ENCODE data around the gene PIBF1. TPM values are rescaled to one million over a fixed set of nuclear protein-coding genes. Genes with fewer than 3 reads are reported as not detected.

The PIBF1 gene
- total and polyA plus RNA-seq, 11 donors, result 7.6 to 24.1 (median 12.8) TPM

GRCh38 chr13:73058432-73058735 is 276.5 kb downstream of the PIBF1 start:
- Histone ChIP-seq H3K4me1 (peaks cover 0 to 22% (median 5%) of the 10 kb centered on the region in 12 donors), H3K27me3 (peaks cover 0 to 27% (median 12%) of the 10 kb centered on the region in 9 donors), H3K36me3 (no peaks in the 10 kb centered on the region), H3K4me3 (peak overlapping the region; percentile 32 to 89 (median 74)), H3K27ac (peak overlapping the region in 3 of 12 donors; percentile 68 to 76 (median 71)), H3K9me3 (no peaks in the 10 kb centered on the region)
- 1 to 2% (median 1%) methylated on average over 8 of the region's 8 CpGs for WGBS, 4 donors
- intact Hi-C loops (cut with DNase I), result loop anchor here in 4 of 10 donors (2.0 to 10.0 kb wide), 3 partner anchors 646 to 650 kb away; no protein-coding TSS in a partner anchor
- ATAC-seq, result no peak
- DNase-seq, result no peak
- TF ChIP-seq, protein P1, sequence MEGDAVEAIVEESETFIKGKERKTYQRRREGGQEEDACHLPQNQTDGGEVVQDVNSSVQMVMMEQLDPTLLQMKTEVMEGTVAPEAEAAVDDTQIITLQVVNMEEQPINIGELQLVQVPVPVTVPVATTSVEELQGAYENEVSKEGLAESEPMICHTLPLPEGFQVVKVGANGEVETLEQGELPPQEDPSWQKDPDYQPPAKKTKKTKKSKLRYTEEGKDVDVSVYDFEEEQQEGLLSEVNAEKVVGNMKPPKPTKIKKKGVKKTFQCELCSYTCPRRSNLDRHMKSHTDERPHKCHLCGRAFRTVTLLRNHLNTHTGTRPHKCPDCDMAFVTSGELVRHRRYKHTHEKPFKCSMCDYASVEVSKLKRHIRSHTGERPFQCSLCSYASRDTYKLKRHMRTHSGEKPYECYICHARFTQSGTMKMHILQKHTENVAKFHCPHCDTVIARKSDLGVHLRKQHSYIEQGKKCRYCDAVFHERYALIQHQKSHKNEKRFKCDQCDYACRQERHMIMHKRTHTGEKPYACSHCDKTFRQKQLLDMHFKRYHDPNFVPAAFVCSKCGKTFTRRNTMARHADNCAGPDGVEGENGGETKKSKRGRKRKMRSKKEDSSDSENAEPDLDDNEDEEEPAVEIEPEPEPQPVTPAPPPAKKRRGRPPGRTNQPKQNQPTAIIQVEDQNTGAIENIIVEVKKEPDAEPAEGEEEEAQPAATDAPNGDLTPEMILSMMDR (IDR thresholded peaks at IDR 0.05), result no peak
- TF ChIP-seq POLR2A (IDR thresholded peaks at IDR 0.05), result no peak

DNA sequence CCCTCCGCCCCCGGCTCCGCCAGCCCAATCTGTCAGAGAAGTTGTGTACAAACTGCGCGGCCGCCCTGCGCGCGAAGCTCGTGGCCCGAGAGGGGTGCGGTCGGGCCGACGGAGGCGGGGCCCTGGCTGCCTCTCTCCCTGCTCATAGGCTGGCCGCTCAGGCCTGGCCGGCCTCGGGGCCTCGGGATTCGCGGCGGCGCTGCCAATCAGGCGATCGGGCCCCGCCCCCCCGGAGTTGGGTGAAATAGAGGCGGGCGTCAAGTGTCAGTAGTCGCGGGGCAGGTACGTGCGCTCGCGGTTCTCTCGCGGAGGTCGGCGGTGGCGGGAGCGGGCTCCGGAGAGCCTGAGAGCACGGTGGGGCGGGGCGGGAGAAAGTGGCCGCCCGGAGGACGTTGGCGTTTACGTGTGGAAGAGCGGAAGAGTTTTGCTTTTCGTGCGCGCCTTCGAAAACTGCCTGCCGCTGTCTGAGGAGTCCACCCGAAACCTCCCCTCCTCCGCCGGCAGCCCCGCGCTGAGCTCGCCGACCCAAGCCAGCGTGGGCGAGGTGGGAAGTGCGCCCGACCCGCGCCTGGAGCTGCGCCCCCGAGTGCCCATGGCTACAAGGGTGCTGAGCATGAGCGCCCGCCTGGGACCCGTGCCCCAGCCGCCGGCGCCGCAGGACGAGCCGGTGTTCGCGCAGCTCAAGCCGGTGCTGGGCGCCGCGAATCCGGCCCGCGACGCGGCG is 277.0 kb downstream of the PIBF1 start, which contains the start of gene KLF5:
Gene KLF5 (plus strand): TSS at position 270 of the 724 bp plus-strand sequence. CDS start 323 bp downstream, at position 593.
- Histone ChIP-seq H3K27me3 (peaks cover 0 to 27% (median 12%) of the 10 kb centered on the region in 9 donors), H3K27ac (peak within 1 kb of the TSS in 11 of 12 donors; percentile 21 to 76 (median 58)), H3K4me1 (peaks cover 0 to 22% (median 5%) of the 10 kb centered on the region in 12 donors), H3K36me3 (no peaks in the 10 kb centered on the region), H3K4me3 (peak within 1 kb of the TSS; percentile 32 to 89 (median 74)), H3K9me3 (no peaks in the 10 kb centered on the region)
- 0 to 1% (median 1%) methylated on average over 64 to 93 of the region's 93 CpGs for WGBS, 4 donors
- TF ChIP-seq POLR2A (IDR thresholded peaks at IDR 0.05), result peak; percentile 27 to 98
- TF ChIP-seq, protein P1 (IDR thresholded peaks at IDR 0.05), result peak in 1 of 12 donors; percentile 6
- DNase-seq (peak; percentile 95 to 98 (median 96)), ATAC-seq (peak; percentile 98 to 100 (median 99))
- intact Hi-C loops (cut with DNase I), result loop anchor here in 4 of 10 donors (2.0 to 10.0 kb wide), 3 partner anchors 646 to 650 kb away; no protein-coding TSS in a partner anchor

- Histone ChIP-seq H3K4me3 (peak overlapping the region; percentile 32 to 89 (median 74)), H3K4me1 (peaks cover 0 to 22% (median 5%) of the 10 kb centered on the region in 12 donors), H3K27ac (peak overlapping the region in 11 of 12 donors; percentile 21 to 76 (median 58)), H3K27me3 (peaks cover 0 to 27% (median 12%) of the 10 kb centered on the region in 9 donors), H3K36me3 (no peaks in the 10 kb centered on the region), H3K9me3 (no peaks in the 10 kb centered on the region)
- 0 to 1% (median 1%) methylated on average over 32 to 68 of the region's 68 CpGs for WGBS, 4 donors
- intact Hi-C loops (cut with DNase I), result loop anchor here in 6 of 10 donors (2.0 to 10.0 kb wide), 3 partner anchors 645 to 649 kb away; no protein-coding TSS in a partner anchor
- no peak for TF ChIP-seq POLR2A (IDR thresholded peaks at IDR 0.05)
- TF ChIP-seq, protein P1 (IDR thresholded peaks at IDR 0.05), result peak in 7 of 12 donors; percentile 12 to 40 (median 23)
- DNase-seq (peak; percentile 40 to 80 (median 48)), ATAC-seq (peak in 3 of 4 donors; percentile 47 to 57 (median 54))
Measured at GRCh38 chr13:73059460-73060250, 277.7 kb downstream of the PIBF1 start.

All from heart left ventricle (tissue), 16 donors.